Activated CD8-positive, alpha-beta memory T cell treated with anti-CD3 and anti-CD28 coated beads for 36 hours (primary cell): Measurements from ENCODE around the gene GON7. TPM values are rescaled to one million over a fixed set of nuclear protein-coding genes. Genes with fewer than 3 reads are reported as not detected.
"Not testable (repeated sequence)": the region's sequence is repeated elsewhere in the genome, so short reads cannot be mapped to it uniquely, and the experiment has no call there.

Experiments used
- CTCF ChIA-PET: fragments of 350-600 bp; sonication (Branson Sonifier 250); formaldehyde crosslinking; loops from one replicate; lab custom pipeline; 2021; ENCODE audit warnings: antibody characterized with exemption; lab: Charles Lee
- POLR2A ChIA-PET: fragments of 350-600 bp; sonication (Branson Sonifier 250); formaldehyde crosslinking; loops from one replicate; lab custom pipeline; 2021; ENCODE audit warnings: antibody characterized with exemption; lab: Charles Lee
- total RNA-seq, 2 experiments: library from RNA; stranded (reverse); gene quantifications; one replicate each; pipeline ENCODE4 v1.2.3, GENCODE V29; 2021

The GON7 gene
- total RNA-seq, 2 experiments from 2014 or later: 19.9 to 20.1 TPM

- POLR2A ChIA-PET: interaction anchor here (0.8 to 2.8 kb wide), 3 partner anchors 23 to 124 kb away, joined by 3 to 27 read pairs (median 4); partner anchors contain the start of genes LYSET and MOAP1
- CTCF ChIA-PET: interaction anchor here (0.6 to 1.6 kb wide), 8 partner anchors 10 to 93 kb away, joined by 3 to 7 read pairs (median 4); partner anchors contain the start of genes ITPK1, LYSET and MOAP1
Measured at GRCh38 chr14:93207468-93208308, 823 bp upstream of the GON7 start.

- ChIA-PET POLR2A (no interaction called here), CTCF (interaction anchor here (1.0 kb wide), 1 partner anchor 88 kb away, joined by 3 read pairs; no protein-coding TSS in a partner anchor)
Measured at GRCh38 chr14:93201155-93201704, 5.6 kb downstream of the GON7 start.

- CTCF ChIA-PET: interaction anchor here (1.0 kb wide), 1 partner anchor 87 kb away, joined by 3 read pairs; no protein-coding TSS in a partner anchor
- POLR2A ChIA-PET: no interaction called here
Measured at GRCh38 chr14:93200553-93200952, 6.3 kb downstream of the GON7 start.

- ChIA-PET POLR2A (interaction anchor here (0.6 kb wide), 1 partner anchor 1170 kb away, joined by 4 read pairs; no protein-coding TSS in a partner anchor), CTCF (no interaction called here)
Measured at GRCh38 chr14:93199031-93199430, 7.8 kb downstream of the GON7 start.

- ChIA-PET CTCF (interaction anchor here (0.7 to 0.9 kb wide), 3 partner anchors 12 to 79 kb away, joined by 3 read pairs; partner anchors contain the start of genes GON7 and UBR7), POLR2A (interaction anchor here (0.7 kb wide), 1 partner anchor 26 kb away, joined by 11 read pairs; no protein-coding TSS in a partner anchor)
Measured at GRCh38 chr14:93195316-93195999, 11.4 kb downstream of the GON7 start.

- CTCF ChIA-PET: no interaction called here
- POLR2A ChIA-PET: no interaction called here
Measured at GRCh38 chr14:93186956-93187355, 19.9 kb downstream of the GON7 start.

- ChIA-PET POLR2A (no interaction called here), CTCF (no interaction called here)
Measured at GRCh38 chr14:93186466-93186865, 20.4 kb downstream of the GON7 start.

GRCh38 chr14:93185349-93185720, 21.5 kb downstream of the GON7 start:
- CTCF ChIA-PET: interaction anchor here (0.9 to 1.3 kb wide), 3 partner anchors 22 to 72 kb away, joined by 4 to 6 read pairs (median 5); partner anchors contain the start of genes GON7 and UBR7
- POLR2A ChIA-PET: interaction anchor here (1.0 to 2.6 kb wide), 3 partner anchors 21 to 70 kb away, joined by 4 to 27 read pairs (median 7); partner anchors contain the start of genes GON7 and UBR7

GRCh38 chr14:93184391-93185348, 22.2 kb downstream of the GON7 start, which contains the start of the genes LYSET and MOAP1:
Gene LYSET, plus strand, starts transcription at chr14:93185317. Its CDS starts 89 bp downstream, at chr14:93185406.
Gene MOAP1, minus strand, starts transcription at chr14:93184897. Its CDS starts 655 bp downstream, at chr14:93184242.
- ChIA-PET POLR2A (interaction anchor here (1.0 to 2.6 kb wide), 3 partner anchors 22 to 70 kb away, joined by 4 to 27 read pairs (median 7); partner anchors contain the start of genes GON7 and UBR7), CTCF (interaction anchor here (0.7 to 1.3 kb wide), 5 partner anchors 22 to 145 kb away, joined by 3 to 7 read pairs (median 5); partner anchors contain the start of genes GON7 and UBR7)

GRCh38 chr14:93183596-93184317, 23.1 kb downstream of the GON7 start:
- CTCF ChIA-PET: interaction anchor here (0.6 to 1.3 kb wide), 3 partner anchors 23 to 625 kb away, joined by 3 to 7 read pairs (median 3); partner anchors contain the start of genes GON7 and UBR7
- POLR2A ChIA-PET: interaction anchor here (2.2 to 2.6 kb wide), 2 partner anchors 23 to 38 kb away, joined by 7 to 27 read pairs; partner anchors contain the start of genes GON7 and UBR7

- CTCF ChIA-PET: interaction anchor here (1.1 to 1.4 kb wide), 2 partner anchors 29 to 223 kb away, joined by 3 to 4 read pairs; no protein-coding TSS in a partner anchor
- POLR2A ChIA-PET: no interaction called here
Measured at GRCh38 chr14:93175492-93175891, 31.4 kb downstream of the GON7 start.

GRCh38 chr14:93174731-93175130, 32.1 kb downstream of the GON7 start:
- POLR2A ChIA-PET: not testable (repeated sequence)
- CTCF ChIA-PET: interaction anchor here (1.1 kb wide), 1 partner anchor 60 kb away, joined by 3 read pairs; no protein-coding TSS in a partner anchor

GRCh38 chr14:93173943-93174395, 32.9 kb downstream of the GON7 start:
- ChIA-PET CTCF (interaction anchor here (1.1 kb wide), 1 partner anchor 59 kb away, joined by 3 read pairs; no protein-coding TSS in a partner anchor), POLR2A (no interaction called here)

GRCh38 chr14:93171376-93171775, 35.5 kb downstream of the GON7 start:
- ChIA-PET CTCF (interaction anchor here (0.7 kb wide), 1 partner anchor 32 kb away, joined by 3 read pairs; no protein-coding TSS in a partner anchor), POLR2A (no interaction called here)

- CTCF ChIA-PET: interaction anchor here (1.9 kb wide), 1 partner anchor 8 kb away, joined by 5 read pairs; no protein-coding TSS in a partner anchor
- POLR2A ChIA-PET: not testable (repeated sequence)
Measured at GRCh38 chr14:93170141-93170540, 36.7 kb downstream of the GON7 start.

GRCh38 chr14:93169619-93170018, 37.2 kb downstream of the GON7 start:
- ChIA-PET CTCF (interaction anchor here (0.7 to 1.9 kb wide), 2 partner anchors 8 to 37 kb away, joined by 3 to 5 read pairs; partner anchors contain the start of genes GON7 and UBR7), POLR2A (interaction anchor here (0.6 kb wide), 1 partner anchor 25 kb away, joined by 11 read pairs; no protein-coding TSS in a partner anchor)
